GM10266 (cell line): ENCODE data around the gene AK9.

Source experiments
- DNase-seq: peaks from one replicate; pipeline ENCODE4 v3.0.0; 2012; ENCODE audit errors: extremely low spot score
- TF ChIP-seq, protein P1 (sequence below): IDR thresholded peaks from 2 replicates; pipeline ENCODE4 v1.5.1; 2012; ENCODE audit warnings: mild to moderate bottlenecking, low read depth; ENCODE audit not compliant: control insufficient read depth, insufficient read depth; ENCODE audit errors: missing control alignments

AK9 gene

DNA sequence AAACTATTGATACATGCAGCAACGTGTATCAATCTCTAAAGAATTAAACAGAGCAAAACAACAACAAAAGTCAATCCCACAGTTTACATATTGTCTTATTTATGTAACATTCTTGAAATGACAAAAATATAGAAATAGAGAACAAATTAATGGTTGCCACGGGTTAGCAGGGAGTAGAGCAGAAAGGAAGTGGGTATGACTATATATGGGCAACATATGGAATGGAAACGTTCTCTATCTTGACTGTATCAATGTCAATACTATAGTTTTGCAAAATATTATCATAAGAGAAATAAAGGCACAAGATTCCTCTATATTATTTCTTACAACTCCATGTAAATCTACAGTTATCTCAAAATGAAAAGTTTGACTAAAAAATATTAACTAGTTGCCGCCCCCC is 12.8 kb downstream of the AK9 start:
- TF ChIP-seq, protein P1, sequence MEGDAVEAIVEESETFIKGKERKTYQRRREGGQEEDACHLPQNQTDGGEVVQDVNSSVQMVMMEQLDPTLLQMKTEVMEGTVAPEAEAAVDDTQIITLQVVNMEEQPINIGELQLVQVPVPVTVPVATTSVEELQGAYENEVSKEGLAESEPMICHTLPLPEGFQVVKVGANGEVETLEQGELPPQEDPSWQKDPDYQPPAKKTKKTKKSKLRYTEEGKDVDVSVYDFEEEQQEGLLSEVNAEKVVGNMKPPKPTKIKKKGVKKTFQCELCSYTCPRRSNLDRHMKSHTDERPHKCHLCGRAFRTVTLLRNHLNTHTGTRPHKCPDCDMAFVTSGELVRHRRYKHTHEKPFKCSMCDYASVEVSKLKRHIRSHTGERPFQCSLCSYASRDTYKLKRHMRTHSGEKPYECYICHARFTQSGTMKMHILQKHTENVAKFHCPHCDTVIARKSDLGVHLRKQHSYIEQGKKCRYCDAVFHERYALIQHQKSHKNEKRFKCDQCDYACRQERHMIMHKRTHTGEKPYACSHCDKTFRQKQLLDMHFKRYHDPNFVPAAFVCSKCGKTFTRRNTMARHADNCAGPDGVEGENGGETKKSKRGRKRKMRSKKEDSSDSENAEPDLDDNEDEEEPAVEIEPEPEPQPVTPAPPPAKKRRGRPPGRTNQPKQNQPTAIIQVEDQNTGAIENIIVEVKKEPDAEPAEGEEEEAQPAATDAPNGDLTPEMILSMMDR = no peak
- DNase-seq = no peak

DNA sequence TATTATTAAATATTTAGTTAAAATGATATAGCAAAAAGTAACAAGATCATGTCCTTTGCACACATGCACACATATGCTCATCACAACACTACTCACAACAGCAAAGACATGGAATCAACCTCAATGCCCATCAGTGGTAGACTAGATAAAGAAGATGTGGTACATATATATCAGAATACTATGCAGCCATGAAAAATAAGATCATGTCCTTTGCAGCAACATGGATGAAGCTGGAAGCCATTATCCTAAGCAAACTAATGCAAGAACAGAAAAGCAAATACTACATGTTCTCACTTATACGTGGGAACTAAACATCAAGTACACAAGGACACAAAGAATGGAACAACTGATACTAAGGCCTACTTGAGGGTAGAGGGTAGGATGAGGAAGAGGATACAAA is 14.3 kb downstream of the AK9 start:
- TF ChIP-seq, protein P1 = no peak
- no peak for DNase-seq

DNA sequence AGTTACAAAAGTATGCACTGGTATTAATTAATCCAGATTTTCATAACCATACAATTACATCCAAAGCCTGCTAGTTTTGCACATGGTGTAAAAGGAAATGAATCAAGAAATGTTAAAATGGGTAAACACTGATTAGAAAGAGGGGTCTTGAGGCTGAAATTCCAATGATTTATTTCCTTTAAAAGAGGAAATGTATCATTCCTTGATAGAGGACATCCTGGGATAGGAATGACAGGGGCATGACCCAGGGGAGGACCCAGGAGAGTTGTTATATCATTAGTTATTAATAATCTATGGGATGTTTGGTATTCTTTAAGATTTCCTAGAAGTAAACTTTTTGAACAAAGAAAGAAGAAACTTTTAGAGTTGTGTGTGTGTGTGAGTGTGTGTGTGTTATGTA is 18.2 kb downstream of the AK9 start:
- TF ChIP-seq, protein P1 = no peak
- no peak for DNase-seq

DNA sequence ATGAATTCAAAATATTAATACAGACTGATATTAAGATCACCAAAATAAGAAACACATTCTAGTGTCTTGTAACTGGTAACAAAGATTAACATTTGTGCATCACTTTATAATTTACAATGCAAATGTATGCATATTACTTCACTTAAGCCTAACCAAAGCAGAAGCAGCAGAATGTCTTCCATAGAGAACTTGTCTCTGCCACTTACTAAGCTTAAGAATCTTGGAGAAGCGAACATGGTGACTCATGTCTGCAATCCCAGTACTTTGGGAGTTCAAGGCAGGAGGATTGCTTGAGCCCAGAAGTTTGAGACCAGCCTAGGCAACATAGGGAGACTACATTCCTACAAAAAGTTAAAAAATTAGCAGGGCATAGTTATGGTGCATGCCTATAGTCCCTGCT is 18.8 kb downstream of the AK9 start:
- TF ChIP-seq, protein P1 = no peak
- DNase-seq = no peak

DNA sequence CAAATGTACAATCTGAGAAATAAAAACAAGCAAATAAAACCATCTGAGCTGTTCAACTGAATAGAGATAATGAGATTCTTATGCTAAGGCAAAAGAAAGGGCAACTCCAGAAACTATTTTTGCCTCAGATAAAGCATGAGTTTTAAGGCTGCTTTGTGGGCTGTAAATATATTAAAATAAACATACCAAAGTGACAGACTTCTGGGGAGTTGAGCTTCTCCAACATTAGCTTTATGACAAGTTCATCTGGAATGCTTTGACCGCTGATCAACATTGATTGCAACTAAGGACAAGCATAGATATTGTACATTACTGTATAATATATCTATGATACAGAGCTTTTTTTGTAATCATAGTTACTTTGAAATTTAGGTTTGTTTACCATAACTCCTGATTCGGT is 19.3 kb downstream of the AK9 start:
- no peak for DNase-seq
- TF ChIP-seq, protein P1 = no peak

DNA sequence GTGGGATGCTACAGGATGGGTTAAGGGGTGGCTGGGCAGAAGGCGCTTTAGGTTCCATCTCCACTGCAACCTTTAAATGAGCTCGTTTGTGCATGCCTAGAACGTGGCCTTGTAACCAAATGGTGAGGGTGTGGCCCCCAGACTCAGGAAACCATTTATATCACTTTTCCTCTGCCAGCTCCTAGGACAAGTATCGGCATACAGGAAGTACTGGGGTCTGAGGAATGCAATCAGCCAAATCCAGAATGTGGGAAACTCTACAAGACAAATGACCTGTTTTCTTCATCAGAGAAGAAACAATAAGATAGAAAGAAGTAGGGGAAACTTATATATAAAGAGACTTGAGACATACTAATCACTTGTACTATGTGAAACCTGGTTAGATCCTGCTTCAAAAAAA is 21.2 kb downstream of the AK9 start:
- TF ChIP-seq, protein P1 = no peak
- no peak for DNase-seq

DNA sequence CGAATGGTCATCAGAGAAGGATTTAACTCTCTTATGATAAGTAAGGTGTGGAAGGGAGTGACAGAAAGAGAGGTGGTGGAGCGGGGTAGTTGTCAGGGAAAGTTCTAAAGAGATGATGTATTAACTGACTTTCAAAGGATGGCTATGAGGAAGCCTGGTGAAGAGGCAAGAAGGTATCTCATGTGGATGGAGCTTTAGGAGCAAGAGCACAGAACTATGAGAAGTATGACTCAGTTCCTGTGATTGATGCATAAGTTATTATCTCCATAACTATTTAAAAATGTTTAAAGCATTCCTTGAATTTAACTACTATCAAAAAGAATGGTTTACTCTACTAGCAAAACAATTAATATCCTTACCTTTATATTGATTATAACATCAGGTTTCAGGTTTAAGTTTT is 28.8 kb downstream of the AK9 start:
- TF ChIP-seq, protein P1 = no peak
- DNase-seq = no peak
